Measurements from ENCODE around the gene COG7. TPM values are rescaled to one million over a fixed set of nuclear protein-coding genes. Genes with fewer than 3 reads are reported as not detected.

Gene COG7
- total RNA-seq, 1 donor from 2014 or later, result 42.1 TPM

DNA sequence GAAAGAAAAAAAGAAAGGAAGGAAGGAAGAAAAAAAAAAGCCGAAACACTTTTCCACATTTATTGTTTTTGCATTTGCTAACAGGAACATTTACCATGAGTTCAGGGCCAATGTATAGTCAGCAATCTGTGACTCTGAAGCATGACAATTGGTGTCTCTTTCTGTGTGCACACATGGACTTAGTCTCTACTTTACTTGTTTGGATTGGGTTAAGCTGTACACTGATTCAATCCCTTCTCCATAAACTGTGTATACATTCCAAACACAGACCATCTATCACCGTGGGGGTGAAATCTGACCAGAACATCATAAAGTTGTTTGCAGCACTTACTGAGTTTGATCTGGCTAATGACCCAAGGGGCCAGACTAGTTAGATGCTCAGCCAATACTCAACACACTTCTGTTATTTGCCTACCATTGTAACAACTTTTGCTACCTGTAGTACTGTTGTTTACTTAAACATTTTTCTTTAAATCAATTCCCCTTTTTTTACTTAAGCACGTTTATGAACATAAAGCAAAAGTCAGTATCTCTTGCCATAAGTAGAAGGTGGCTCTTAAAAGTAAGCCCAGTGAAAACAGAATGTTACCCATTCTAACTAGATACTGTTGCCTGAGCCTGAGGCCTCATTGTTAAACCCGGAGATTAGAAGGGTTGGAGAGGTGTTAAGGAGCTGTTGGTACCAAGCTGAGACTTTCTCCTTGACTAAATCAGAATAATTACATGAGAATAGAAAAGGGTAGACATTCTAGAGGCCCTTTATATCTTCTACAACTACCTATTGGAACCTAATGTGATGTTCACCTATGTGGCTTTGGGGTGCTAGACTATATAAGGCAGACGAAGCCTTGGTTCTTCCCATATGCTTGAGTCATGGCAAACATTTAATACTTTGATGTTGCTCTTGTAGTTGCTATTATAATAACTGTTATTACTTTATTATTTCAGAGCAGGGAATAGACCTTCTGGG, 109.1 kb downstream of the COG7 start:
- no peak overlapping the region for H3K27ac Mint-ChIP-seq
- DNase-seq (ENCODE audit: low spot score in 2 of 2, unreplicated experiment in 2 of 2), result no peak
- H3K36me3 Mint-ChIP-seq, result no peaks in the 10 kb centered on the region
- no peak overlapping the region for H3K4me3 Mint-ChIP-seq
- H3K4me1 Mint-ChIP-seq, result no peaks in the 10 kb centered on the region
- H3K9me3 Mint-ChIP-seq, result peaks cover 3% of the 10 kb centered on the region
- H3K27me3 Mint-ChIP-seq (ENCODE audit: low read depth), result peaks cover 30% of the 10 kb centered on the region
- TF ChIP-seq, protein P1, sequence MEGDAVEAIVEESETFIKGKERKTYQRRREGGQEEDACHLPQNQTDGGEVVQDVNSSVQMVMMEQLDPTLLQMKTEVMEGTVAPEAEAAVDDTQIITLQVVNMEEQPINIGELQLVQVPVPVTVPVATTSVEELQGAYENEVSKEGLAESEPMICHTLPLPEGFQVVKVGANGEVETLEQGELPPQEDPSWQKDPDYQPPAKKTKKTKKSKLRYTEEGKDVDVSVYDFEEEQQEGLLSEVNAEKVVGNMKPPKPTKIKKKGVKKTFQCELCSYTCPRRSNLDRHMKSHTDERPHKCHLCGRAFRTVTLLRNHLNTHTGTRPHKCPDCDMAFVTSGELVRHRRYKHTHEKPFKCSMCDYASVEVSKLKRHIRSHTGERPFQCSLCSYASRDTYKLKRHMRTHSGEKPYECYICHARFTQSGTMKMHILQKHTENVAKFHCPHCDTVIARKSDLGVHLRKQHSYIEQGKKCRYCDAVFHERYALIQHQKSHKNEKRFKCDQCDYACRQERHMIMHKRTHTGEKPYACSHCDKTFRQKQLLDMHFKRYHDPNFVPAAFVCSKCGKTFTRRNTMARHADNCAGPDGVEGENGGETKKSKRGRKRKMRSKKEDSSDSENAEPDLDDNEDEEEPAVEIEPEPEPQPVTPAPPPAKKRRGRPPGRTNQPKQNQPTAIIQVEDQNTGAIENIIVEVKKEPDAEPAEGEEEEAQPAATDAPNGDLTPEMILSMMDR (IDR thresholded peaks at IDR 0.05; ENCODE audit: unreplicated experiment), result no peak

DNA sequence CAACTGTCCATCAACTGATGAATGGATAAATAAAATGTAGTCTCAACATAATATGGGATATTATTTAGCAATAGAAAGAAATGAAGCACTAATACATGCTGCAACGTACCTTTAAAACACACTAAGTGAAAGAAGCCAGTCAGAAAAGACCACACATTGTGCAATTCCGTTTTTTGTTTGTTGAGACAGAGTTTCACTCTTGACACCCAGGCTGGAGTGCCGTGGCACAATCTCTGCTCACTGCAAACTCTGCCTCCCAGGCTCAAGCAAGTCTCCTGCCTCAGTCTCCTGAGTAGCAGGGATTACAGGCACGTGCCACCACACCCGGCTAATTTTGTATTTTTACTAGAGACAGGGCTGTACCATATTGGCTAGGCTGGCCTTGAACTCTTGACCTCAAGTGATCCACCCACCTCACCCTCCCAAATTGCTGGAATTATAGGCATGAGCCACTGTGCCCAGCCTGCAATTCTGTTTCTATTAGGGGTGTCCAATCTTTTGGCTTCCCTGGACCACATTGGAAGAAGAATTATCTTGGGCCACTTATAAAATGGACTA, 110.8 kb downstream of the COG7 start:
- no peak overlapping the region for H3K4me3 Mint-ChIP-seq
- H3K27ac Mint-ChIP-seq, result no peak overlapping the region
- H3K4me1 Mint-ChIP-seq, result no peaks in the 10 kb centered on the region
- H3K9me3 Mint-ChIP-seq, result peaks cover 10% of the 10 kb centered on the region
- H3K36me3 Mint-ChIP-seq, result no peaks in the 10 kb centered on the region
- DNase-seq (ENCODE audit: low spot score in 2 of 2, unreplicated experiment in 2 of 2), result no peak
- TF ChIP-seq, protein P1 (IDR thresholded peaks at IDR 0.05; ENCODE audit: unreplicated experiment), result no peak
- H3K27me3 Mint-ChIP-seq (ENCODE audit: low read depth), result peaks cover 21% of the 10 kb centered on the region

DNA sequence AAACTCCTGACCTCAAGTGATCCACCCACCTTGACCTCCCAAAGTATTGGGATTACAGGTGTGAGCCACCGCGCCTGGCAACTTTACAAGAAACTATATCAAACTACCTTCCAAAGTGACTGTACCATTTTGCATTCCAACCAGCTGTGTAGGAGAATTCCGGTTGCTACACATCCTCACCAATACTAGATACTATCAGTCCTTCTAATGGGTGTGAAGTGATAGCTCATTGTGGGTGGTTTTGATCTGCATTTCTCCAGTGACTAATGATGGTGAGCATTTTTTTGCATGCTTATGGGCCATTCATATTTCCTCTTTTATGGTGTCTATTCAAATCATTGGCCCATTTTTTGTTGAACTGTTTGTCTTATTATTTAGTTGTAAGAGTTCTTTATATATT, 113.2 kb downstream of the COG7 start:
- Mint-ChIP-seq H3K36me3 (no peaks in the 10 kb centered on the region), H3K4me3 (no peak overlapping the region), H3K9me3 (peaks cover 10% of the 10 kb centered on the region), H3K27ac (no peak overlapping the region), H3K27me3 (ENCODE audit: low read depth) (peaks cover 15% of the 10 kb centered on the region), H3K4me1 (no peaks in the 10 kb centered on the region)
- no peak for DNase-seq (ENCODE audit: low spot score in 2 of 2, unreplicated experiment in 2 of 2)
- TF ChIP-seq, protein P1 (IDR thresholded peaks at IDR 0.05; ENCODE audit: unreplicated experiment), result no peak

Other genes with a start within 250 kb of the COG7 start
- not detected in 3 replicates for gene SCNN1B, start 150.9 kb downstream of the COG7 start, total RNA-seq
- 98.7 to 102 TPM (median 101 TPM) in 3 replicates for gene GGA2, start 57.3 kb upstream of the COG7 start, total RNA-seq
- gene EARS2, start 104.2 kb upstream of the COG7 start, total RNA-seq, result 29.0 to 35.6 TPM (median 32.5 TPM) in 3 replicates
- gene UBFD1, start 104.5 kb upstream of the COG7 start, total RNA-seq, result 99.6 to 114 TPM (median 109 TPM) in 3 replicates
- 61.0 to 66.7 TPM (median 63.7 TPM) in 3 replicates for gene NDUFAB1, start 143.1 kb upstream of the COG7 start, total RNA-seq
- gene PALB2, start 188.1 kb upstream of the COG7 start, total RNA-seq, result 15.4 to 15.6 TPM (median 15.6 TPM) in 3 replicates
- 74.1 to 77.7 TPM (median 77.5 TPM) in 3 replicates for gene DCTN5, start 188.3 kb upstream of the COG7 start, total RNA-seq
- gene PLK1, start 225.7 kb upstream of the COG7 start, total RNA-seq, result 22.3 to 24.2 TPM (median 23.8 TPM) in 3 replicates